ENCODE results near the gene EMB. TPM values are rescaled to one million over a fixed set of nuclear protein-coding genes. Genes with fewer than 3 reads are reported as not detected.
"Not testable (repeated sequence)": the region's sequence is repeated elsewhere in the genome, so short reads cannot be mapped to it uniquely, and the experiment has no call there.

EMB gene
- total RNA-seq, 3 donors from 2014 or later, result 9.2 to 32.6 (median 24.1) TPM

GRCh38 chr5:50441493-50441955 lies 436 bp upstream of the EMB start:
- Histone ChIP-seq H3K4me1 (no peaks in the 10 kb centered on the region), H3K27me3 (no peaks in the 10 kb centered on the region), H3K27ac (peak overlapping the region; percentile 65 to 85), H3K4me3 (peak overlapping the region; percentile 48 to 76 (median 63)), H3K36me3 (no peaks in the 10 kb centered on the region), H3K9me3 (no peaks in the 10 kb centered on the region)
- DNase-seq (ENCODE audit: low spot score in 2 of 2), result no peak
- TF ChIP-seq POLR2A (IDR thresholded peaks at IDR 0.05), result no peak
- TF ChIP-seq POLR2AphosphoS5 (IDR thresholded peaks at IDR 0.05), result no peak
- TF ChIP-seq, protein P1, sequence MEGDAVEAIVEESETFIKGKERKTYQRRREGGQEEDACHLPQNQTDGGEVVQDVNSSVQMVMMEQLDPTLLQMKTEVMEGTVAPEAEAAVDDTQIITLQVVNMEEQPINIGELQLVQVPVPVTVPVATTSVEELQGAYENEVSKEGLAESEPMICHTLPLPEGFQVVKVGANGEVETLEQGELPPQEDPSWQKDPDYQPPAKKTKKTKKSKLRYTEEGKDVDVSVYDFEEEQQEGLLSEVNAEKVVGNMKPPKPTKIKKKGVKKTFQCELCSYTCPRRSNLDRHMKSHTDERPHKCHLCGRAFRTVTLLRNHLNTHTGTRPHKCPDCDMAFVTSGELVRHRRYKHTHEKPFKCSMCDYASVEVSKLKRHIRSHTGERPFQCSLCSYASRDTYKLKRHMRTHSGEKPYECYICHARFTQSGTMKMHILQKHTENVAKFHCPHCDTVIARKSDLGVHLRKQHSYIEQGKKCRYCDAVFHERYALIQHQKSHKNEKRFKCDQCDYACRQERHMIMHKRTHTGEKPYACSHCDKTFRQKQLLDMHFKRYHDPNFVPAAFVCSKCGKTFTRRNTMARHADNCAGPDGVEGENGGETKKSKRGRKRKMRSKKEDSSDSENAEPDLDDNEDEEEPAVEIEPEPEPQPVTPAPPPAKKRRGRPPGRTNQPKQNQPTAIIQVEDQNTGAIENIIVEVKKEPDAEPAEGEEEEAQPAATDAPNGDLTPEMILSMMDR (IDR thresholded peaks at IDR 0.05), result no peak
- intact Hi-C loops (cut with DNase I; ENCODE audit: low total_unique reads), result no loop called here

- no peaks in the 10 kb centered on the region for H3K9me3 ChIP-seq
- DNase-seq (ENCODE audit: low spot score in 2 of 2), result no peak
- H3K27me3 ChIP-seq, result no peaks in the 10 kb centered on the region
- no peaks in the 10 kb centered on the region for H3K36me3 ChIP-seq
- intact Hi-C loops (cut with DNase I; ENCODE audit: low total_unique reads), result no loop called here
- H3K4me1 ChIP-seq, result no peaks in the 10 kb centered on the region
- TF ChIP-seq, protein P1 (IDR thresholded peaks at IDR 0.05), result no peak
- TF ChIP-seq POLR2AphosphoS5 (IDR thresholded peaks at IDR 0.05), result no peak
- TF ChIP-seq POLR2A (IDR thresholded peaks at IDR 0.05), result no peak
- H3K4me3 ChIP-seq, result no peak overlapping the region
- H3K27ac ChIP-seq, result no peak overlapping the region
Measured at GRCh38 chr5:50439221-50439620, 1.9 kb downstream of the EMB start.

DNA sequence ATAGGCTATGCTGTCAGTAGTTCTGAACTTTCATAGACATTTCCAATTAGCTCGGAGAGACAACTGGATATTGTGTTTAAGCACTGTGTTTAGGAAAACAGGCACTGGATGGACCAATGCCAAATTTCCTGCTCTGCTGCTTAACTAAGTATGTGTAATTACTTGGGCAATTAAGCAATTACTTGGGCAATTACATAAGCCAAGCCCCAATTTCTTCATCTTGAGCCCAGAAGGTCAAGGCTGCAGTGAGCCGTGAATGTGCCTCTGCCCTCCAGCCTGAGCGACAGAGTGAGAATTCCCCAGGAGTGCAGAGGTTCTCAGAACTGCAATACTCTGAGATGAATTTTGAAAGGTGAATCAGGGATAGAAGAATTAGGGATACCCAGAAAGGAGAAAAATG lies 3.0 kb downstream of the EMB start:
- H3K36me3 ChIP-seq; H3K27me3 ChIP-seq; H3K27ac ChIP-seq; H3K9me3 ChIP-seq; H3K4me3 ChIP-seq; intact Hi-C loops (cut with DNase I; ENCODE audit: low total_unique reads); DNase-seq (ENCODE audit: low spot score in 2 of 2); H3K4me1 ChIP-seq: not testable (repeated sequence)

- no peak for DNase-seq (ENCODE audit: low spot score in 2 of 2)
- no peak for TF ChIP-seq POLR2A (IDR thresholded peaks at IDR 0.05)
- TF ChIP-seq, protein P1 (IDR thresholded peaks at IDR 0.05), result no peak
- no peak for TF ChIP-seq POLR2AphosphoS5 (IDR thresholded peaks at IDR 0.05)
- no peak overlapping the region for H3K27ac ChIP-seq
- H3K4me3 ChIP-seq, result no peak overlapping the region
- H3K9me3 ChIP-seq, result no peaks in the 10 kb centered on the region
- no peaks in the 10 kb centered on the region for H3K36me3 ChIP-seq
- intact Hi-C loops (cut with DNase I; ENCODE audit: low total_unique reads), result no loop called here
- H3K27me3 ChIP-seq, result no peaks in the 10 kb centered on the region
- H3K4me1 ChIP-seq, result no peaks in the 10 kb centered on the region
Measured at GRCh38 chr5:50435168-50435567, 5.9 kb downstream of the EMB start.

DNA sequence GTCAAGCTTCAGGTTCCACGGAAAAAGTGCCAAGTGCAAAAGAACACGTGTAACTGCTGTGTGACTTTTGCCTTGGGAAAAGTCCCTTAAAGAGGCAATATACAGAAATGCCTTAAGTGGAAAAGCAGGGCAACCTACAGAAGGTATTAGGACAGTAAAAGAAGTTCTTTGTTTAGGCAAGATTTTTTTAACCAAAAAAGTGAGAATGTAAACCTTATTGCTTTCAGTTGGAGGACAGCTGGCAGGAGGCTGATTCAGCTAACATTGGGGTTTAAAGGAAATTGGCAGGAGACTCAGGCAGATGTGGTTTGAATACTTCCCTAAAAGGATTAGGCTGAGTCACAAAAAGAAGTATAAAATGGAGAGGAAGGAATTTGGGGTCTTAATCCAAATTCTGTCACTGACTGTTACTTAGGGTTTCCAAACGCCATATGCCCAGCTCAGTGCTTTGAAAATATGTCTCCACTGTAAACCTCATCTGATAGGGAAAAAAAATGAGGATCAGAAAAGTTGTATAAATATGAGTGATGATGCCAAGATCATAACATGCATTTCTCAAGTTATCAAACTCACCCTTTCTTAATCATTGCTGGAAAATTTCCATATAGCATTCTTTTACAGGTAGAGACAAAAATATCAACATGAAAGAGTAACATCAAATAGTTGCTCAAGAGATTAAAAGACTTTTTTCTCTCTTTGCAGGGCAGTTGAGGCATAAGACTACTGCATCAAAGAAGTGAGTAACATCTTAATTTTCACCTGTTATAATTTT lies 9.8 kb downstream of the EMB start:
- H3K9me3 ChIP-seq; H3K27me3 ChIP-seq; H3K27ac ChIP-seq; intact Hi-C loops (cut with DNase I; ENCODE audit: low total_unique reads); H3K36me3 ChIP-seq; H3K4me1 ChIP-seq; H3K4me3 ChIP-seq; DNase-seq (ENCODE audit: low spot score in 2 of 2): not testable (repeated sequence)

- H3K27me3 ChIP-seq; H3K36me3 ChIP-seq; H3K4me3 ChIP-seq; H3K4me1 ChIP-seq; DNase-seq (ENCODE audit: low spot score in 2 of 2); H3K27ac ChIP-seq; intact Hi-C loops (cut with DNase I; ENCODE audit: low total_unique reads); H3K9me3 ChIP-seq: not testable (repeated sequence)
Measured at GRCh38 chr5:50423100-50423799, 17.8 kb downstream of the EMB start.

GRCh38 chr5:50421184-50421950 lies 19.7 kb downstream of the EMB start:
- H3K4me1 ChIP-seq; intact Hi-C loops (cut with DNase I; ENCODE audit: low total_unique reads); DNase-seq (ENCODE audit: low spot score in 2 of 2); H3K9me3 ChIP-seq; H3K27ac ChIP-seq; H3K36me3 ChIP-seq; H3K27me3 ChIP-seq; H3K4me3 ChIP-seq: not testable (repeated sequence)
